ENCODE results near the gene TRIP10. TPM values are rescaled to one million over a fixed set of nuclear protein-coding genes. Genes with fewer than 3 reads are reported as not detected.
"Not testable (repeated sequence)": the region's sequence is repeated elsewhere in the genome, so short reads cannot be mapped to it uniquely, and the experiment has no call there.

TRIP10 gene
- polyA plus RNA-seq, 1 donor = 48.7 TPM

DNA sequence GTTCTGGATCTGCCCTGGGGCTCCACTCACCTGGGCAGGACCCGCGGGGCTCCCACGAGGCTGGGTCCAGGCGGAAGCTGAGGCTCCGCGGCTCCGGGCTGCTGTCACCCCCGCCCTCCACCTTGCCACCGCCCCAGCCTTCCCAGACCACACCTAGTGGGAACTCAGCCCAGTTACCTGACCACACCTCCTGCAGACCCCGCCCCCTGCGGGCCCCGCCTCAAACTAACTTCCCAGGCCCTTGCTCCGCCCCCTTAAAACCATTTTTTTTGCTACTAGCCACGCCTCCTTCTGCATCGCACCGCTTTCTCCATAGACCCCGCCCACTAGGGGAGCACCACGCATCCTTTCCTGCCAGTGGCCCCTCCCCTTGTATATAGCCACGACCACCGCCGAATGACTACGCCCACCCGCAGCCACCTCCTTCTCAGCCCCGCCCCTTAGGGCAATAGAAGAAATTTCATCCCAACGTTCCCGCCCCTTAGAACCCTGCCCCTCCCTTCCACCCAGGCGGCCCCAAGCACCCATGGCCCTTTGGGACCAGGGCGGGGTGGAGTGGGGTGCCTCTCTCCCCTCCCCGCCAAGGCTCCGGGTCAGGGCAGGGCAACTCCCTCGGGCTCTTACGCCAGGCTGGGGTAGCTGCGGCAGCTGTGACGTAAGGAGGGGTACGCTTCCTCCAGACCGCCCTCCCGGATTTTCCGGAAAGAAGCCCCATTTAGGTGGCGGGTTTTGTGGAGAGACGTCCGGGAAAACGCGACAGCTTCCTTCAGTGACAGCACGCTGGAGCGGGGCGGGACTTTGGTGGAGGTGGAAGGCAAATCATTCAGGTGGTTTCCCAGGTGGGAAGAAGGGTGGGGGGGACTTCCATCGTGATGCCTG is 28.1 kb downstream of the TRIP10 start, which contains the start of gene SH2D3A:
Gene SH2D3A, minus strand, starts transcription at position 79 of the 879 bp plus-strand sequence. CDS start 3,687 bp downstream, outside the sequence.
- DNase-seq = peak; percentile 69

- no peak for DNase-seq
Measured at GRCh38 chr19:6768236-6768785, 28.8 kb downstream of the TRIP10 start.

DNA sequence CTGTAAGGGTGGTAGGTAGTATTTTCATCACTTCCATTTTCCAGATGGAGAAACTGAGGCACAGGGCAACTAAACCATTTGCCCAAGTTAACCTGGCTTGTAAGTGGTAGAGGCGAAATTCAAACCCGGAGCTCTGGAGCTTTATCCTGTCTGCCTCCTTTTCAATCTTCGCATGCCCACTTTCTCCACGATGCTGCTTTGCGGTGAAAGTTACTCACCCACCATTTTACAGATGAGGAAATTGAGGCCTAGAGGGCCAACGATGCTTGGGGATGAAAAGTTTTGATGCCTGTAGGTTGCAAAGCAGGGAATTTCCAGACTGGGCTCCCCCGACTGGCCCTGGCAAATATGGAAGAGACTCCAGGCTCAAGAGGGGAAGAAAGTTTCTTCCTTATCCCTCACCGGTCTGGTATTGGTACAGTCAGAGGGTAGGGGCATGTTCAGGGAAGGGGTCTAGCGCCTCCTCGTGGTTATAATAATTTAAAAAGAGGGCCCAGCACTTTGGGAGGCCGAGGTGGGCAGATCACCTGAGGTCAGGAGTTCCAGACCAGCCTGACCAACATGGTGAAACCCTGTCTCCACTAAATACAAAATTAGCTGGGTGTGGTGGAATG is 29.6 kb downstream of the TRIP10 start:
- DNase-seq = no peak

GRCh38 chr19:6771648-6772027 is 32.2 kb downstream of the TRIP10 start:
- not testable (repeated sequence) for DNase-seq

DNA sequence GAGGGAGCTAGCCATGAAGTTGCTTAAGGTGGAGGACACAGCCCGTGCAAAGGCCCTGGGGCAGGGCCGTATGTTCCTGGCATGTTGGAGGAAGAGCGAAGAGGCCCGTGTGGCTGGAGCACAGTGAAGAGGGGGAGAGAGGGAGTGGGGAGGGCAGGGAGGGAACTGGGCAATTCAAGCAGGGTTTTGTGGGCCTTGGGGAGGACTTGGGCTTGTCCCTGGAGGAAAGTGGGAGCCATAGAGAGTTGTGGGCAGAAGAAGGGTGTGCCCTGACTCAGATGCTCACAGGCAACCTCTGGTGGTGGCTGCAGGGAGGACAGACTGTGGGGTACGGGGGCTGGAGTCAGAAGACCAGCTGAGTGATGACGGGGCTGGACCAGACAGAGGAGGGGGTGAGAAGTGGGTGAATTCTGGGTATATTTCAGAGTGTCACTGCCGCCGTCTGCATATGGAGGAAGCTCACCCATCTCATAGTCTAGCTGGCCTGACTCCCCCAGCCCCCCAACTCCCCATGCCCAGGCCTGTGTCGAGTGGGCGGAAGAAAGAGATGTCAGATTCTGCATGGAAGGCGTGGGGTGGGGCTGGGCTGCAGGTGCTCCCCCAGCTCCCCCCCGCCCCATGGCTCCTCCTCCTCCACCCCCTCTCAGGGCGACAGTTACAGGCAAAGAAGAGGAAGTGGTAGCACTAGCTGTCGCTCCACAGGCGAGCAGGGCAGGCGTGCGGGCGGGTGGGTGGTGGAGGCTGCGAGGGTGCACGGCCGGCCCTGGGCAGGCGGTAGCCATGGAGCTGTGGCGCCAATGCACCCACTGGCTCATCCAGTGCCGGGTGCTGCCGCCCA is 32.8 kb downstream of the TRIP10 start, which contains the start of gene VAV1:
Gene VAV1, plus strand, starts transcription at position 681 of the 838 bp plus-strand sequence. Its CDS starts 100 bp downstream, at position 781.
- no peak for DNase-seq

- no peak for DNase-seq
Measured at GRCh38 chr19:6772866-6773322, 33.4 kb downstream of the TRIP10 start.

GRCh38 chr19:6773323-6773931 is 33.9 kb downstream of the TRIP10 start:
- no peak for DNase-seq

- no peak for DNase-seq
Measured at GRCh38 chr19:6774821-6775707, 35.6 kb downstream of the TRIP10 start.

GRCh38 chr19:6776045-6776444 is 36.6 kb downstream of the TRIP10 start:
- not testable (repeated sequence) for DNase-seq

GRCh38 chr19:6776999-6777398 is 37.5 kb downstream of the TRIP10 start:
- no peak for DNase-seq

DNA sequence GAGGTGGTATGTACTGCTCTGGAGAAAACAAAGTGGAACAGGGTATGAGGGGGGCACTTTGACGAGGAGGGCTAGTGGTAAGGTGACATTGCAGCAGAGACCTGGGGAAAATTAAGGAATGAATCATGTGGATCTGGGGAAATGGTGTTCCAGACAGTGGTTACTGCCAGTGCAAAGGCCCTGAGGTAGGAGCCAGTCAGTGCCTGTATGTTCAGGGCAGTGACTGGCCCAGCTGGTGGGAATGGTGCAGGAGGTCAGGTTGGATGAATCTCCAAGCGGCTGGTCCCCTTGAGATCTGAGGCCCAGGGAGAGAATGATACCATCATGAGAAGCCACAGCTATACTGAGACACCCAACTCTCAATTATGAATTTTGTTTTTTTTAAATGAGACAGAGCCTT is 38.0 kb downstream of the TRIP10 start:
- DNase-seq = no peak

DNA sequence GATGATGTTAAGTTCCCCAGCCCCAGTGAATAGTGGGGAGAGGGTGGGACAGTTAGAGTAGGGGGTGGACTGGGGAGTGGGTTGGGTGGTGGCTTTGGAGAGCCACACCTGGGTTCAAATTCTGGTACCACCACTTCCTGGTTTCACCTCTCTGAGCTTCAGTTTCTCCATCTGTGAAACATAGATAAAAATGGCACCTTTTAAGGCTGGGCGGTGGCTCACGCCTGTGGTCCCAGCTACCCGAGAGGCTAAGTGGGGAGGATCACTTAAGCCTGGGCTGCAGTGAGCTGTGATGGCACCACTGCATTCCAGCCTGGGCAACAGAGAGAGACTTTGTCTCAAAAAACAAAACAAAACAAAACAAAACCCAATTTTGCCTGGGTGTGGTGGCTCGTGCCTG is 38.9 kb downstream of the TRIP10 start:
- no peak for DNase-seq

DNA sequence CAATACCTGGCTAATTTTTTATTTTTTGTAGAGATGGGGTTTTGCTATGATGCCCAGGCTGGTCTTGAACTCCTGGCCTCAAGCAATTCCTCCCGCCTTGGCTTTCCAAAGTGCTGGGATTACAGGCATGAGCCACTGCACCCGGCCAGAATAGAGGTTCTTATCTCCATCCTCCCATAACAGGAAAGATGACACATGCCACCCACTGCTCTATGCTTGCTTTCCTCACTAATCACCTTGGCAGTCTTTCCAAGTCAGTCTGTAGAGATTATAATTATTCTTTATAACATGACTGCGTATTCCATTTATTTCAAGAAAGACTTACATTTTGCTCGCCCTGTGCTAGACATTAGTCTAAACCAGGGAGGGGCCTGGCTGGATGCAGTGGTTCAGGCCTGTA is 39.7 kb downstream of the TRIP10 start:
- no peak for DNase-seq

DNA sequence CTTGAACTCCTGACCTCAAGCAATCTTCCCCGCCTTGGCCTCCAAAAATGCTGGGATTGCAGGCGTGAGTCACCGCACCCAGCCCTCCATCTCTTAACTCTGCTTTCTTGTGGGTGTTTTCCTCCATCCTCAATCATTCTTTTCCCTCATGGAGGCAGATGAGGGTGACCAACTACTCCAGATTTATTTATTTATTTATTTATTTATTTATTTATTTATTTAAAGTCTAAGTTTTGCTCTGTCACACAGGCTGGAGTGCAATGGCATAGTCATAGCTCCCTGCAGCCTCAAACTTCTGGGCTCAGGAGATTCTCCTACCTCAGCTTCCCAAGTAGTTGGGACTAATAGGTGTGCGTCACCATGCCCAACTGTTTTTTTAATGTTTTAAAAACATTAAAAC is 47.9 kb downstream of the TRIP10 start:
- DNase-seq = no peak

DNA sequence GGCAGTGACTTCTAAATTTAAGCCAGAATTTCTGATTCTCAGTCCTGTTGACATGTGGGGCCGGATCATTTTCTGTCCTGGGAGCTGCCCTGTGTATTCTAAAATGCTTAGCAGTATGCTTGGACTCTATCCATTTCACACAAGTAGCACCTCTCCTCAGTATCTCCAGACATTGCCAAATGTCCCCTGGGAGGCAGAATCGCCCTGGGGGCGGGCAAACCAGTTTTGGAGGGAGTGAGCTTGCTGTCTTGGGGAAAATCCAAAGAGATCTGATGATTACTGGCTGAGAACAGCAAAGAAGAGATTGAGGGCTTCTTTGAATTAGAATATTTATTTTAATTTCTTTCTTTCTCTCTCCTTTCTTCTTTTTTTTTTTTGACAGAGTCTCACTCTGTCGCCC is 49.4 kb downstream of the TRIP10 start:
- no peak for DNase-seq

- no peak for DNase-seq
Measured at GRCh38 chr19:6790194-6791128, 51.0 kb downstream of the TRIP10 start.

- no peak for DNase-seq
Measured at GRCh38 chr19:6791237-6791636, 51.8 kb downstream of the TRIP10 start.

GRCh38 chr19:6793411-6793810 is 53.9 kb downstream of the TRIP10 start:
- no peak for DNase-seq

- DNase-seq = no peak
Measured at GRCh38 chr19:6793973-6794372, 54.5 kb downstream of the TRIP10 start.
